AML-193 (cell line): ENCODE results near the gene MFAP3.
"Not testable (repeated sequence)": the region's sequence is repeated elsewhere in the genome, so short reads cannot be mapped to it uniquely, and the experiment has no call there.

Experiments used
- DNase-seq, 2 experiments: peaks; one replicate each; lab custom pipeline; 2025; lab: John Stamatoyannopoulos, UW

The MFAP3 gene

DNA sequence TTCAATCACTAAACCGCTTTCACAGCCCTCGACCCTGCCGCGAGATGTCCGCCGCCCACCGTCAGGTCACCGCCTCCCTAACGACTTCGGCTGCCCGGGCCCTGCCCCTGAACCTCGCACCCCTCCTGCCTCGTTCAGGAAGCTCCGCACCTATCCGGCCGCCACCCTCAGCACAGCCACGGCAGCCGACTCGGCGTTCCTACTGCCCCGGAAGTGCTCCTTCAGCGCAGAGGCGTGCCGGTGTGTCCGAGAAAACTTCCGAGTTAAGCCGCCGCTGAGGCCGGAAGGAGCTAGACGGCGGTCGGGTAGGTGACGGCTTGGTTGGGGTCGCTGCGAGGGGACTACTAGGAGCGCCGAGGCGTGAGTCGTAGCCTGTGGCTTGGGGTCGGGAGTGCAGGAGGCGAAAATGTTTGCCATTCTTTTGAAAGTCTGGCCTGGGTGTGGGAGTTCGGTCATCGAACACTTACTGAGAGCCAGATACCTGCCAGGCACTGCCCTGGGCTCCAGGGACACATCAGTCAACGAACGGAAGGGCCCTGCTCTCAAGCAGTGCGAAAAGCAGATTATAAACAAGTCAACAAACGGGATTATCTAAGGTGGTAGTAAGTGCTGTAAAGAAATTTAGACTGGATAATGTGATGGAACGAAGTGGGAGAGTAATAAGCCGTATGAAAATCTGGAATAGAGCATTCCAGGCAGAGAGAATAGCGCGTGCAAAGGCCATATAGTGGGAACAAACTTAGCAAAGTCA, at the start of gene MFAP3, which contains the start of gene FAM114A2:
Gene MFAP3, plus strand, starts transcription at position 261 of the 751 bp plus-strand sequence. CDS start 10,756 bp downstream, outside the sequence.
Gene FAM114A2, minus strand, starts transcription at position 204 of the 751 bp plus-strand sequence. CDS start 3,957 bp downstream, outside the sequence.
- peak; percentile 82 to 85 for DNase-seq

DNA sequence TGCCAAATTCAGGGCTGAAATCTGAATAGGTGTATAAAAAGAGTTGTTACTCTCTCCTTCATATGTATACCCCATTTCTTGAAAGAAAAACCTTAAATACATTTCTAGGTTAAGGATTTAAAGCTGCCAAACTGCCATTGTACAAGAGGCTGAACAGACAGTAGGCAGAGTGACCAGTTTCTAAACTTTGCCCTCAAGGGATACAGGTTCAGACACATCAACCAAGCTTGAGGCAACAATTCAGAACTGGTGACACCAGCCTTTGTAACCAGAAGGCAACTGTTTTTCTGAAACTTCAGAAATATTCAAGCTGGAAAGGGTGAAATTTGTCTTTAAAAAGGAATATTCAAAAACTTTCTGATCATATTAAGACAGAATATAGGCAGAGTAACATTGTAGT, 47.6 kb upstream of the MFAP3 start:
- DNase-seq, result no peak

DNA sequence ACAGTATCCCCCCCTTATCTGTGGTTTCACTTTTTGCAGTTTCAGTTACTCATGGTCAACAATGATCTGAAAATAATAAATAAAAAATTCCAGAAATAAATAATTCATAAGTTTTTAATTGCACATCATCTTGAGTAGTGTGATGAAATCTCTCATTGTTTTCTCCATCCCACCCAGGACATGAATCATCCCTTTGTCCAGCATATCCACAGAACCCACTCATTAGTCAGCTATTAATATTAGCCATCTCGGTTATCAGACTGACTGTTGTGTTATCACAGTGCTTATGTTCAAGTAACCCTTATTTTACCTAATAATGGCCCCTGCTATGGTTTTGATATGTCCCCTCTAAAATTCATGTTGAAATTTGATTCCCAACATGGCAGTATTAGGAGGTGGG, 40.8 kb upstream of the MFAP3 start:
- no peak for DNase-seq

DNA sequence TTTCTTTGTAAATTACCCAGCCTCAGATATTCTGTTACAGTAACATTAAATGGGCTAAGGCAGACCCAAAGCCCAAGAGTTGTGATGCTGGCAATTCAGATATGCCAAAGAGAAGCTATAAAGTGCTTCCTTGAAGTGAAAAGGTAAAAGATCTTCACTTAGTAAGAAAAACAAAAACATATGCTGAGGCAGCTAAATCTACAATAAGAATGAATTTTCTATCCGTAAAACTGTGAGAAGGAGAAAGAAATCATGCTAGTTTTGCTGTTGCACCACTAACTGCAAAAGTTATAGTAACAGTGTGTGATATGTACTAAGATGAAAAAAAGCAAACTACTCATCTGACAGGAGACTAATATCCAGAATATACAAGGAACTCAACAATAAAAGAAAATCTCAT, 40.0 kb upstream of the MFAP3 start:
- no peak for DNase-seq

DNA sequence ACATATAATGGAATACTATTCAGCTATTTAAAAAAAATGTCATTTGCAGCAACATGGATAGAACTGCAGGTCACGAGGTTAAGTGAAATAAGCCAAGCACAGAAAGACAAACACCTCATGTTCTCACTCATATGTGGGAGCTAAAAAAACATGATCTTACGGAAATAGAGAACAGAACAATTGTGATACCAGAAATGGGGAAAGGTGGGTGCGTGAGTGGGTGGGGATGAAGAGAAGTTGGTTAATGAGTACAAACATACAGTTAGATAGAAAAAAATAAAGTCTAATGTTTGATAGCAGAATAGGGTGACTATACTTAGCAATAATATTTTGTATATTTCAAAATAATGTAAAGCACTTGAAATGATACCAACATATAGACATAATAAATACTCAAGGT, 38.8 kb upstream of the MFAP3 start:
- no peak for DNase-seq

- no peak for DNase-seq
Observed at GRCh38 chr5:154000703-154001102, 38.1 kb upstream of the MFAP3 start.

GRCh38 chr5:154002093-154002492, 36.7 kb upstream of the MFAP3 start:
- DNase-seq, result no peak

DNA sequence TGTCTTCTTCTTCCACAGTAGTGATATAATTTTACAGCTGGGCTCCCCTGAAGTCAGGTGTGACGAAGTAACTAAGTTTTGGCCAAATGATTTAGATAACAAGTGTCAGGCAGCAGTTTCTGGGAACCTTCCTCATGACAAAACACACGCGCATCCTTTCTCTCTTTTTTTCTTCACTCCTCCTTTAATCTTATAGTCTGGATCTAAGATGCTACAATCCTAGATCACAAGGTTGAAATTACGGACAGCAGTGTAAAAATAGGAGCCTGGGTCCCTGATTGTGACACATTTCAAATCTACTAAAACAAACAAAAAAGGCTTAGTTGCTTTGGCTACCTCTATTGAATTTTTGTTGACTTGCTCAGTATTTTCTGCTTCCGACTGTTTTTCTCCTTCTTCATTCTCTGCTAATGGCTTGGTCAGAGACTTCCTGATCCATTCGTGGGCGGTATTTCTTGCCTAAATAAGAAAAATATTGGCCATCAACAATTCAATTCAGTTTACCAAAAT, 36.2 kb upstream of the MFAP3 start:
- DNase-seq, result no peak

GRCh38 chr5:154005648-154006047, 33.1 kb upstream of the MFAP3 start:
- DNase-seq, result no peak

DNA sequence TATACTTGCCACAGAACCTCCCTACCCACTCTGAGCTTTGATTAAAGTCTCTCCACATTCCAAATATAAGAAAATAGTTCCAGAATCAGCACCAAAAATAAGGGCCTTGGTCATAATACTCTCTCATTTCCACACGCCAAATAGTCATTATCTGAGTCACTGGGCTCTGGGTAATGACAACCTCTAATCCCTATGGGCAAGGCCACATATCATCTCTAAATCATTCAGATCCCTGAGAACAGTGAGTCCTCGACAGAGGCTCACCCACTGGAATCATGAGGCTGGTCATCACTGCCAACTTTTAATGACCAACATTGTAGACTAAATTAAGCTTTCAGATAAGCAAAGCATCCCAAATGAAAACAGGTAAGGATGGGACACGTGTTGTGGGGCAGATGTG, 28.1 kb upstream of the MFAP3 start:
- DNase-seq, result no peak

GRCh38 chr5:154015071-154015693, 23.6 kb upstream of the MFAP3 start:
- DNase-seq, result no peak

GRCh38 chr5:154018919-154019318, 19.8 kb upstream of the MFAP3 start:
- not testable (repeated sequence) for DNase-seq

GRCh38 chr5:154025951-154026350, 12.8 kb upstream of the MFAP3 start:
- DNase-seq, result no peak

DNA sequence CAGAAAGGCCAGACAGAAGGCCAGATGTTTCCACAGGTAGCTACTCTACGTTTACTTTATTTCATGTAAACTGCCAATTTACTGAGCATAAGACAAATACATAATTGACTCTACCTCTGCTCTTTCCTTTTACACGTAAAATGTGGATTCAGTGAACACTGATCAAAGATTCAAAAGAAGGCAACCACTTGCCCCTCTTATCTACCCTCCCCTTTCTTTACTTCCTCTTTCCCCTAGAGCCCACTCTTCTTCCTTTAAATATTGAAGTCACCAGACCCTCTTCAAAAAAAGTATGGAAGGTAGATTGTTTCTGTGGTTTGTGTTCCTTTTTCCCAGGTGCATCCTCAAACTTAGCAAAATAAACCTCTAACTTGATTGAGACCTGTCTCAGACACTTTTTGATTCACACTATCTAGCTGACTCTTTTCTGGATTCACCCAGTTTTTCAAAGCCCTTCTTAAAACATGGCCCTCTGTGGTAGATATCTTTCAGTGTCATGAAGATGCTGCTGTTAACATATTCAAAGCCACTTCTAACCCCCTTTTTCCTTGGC, 6.8 kb upstream of the MFAP3 start:
- no peak for DNase-seq

GRCh38 chr5:154034944-154035343, 3.8 kb upstream of the MFAP3 start:
- no peak for DNase-seq

DNA sequence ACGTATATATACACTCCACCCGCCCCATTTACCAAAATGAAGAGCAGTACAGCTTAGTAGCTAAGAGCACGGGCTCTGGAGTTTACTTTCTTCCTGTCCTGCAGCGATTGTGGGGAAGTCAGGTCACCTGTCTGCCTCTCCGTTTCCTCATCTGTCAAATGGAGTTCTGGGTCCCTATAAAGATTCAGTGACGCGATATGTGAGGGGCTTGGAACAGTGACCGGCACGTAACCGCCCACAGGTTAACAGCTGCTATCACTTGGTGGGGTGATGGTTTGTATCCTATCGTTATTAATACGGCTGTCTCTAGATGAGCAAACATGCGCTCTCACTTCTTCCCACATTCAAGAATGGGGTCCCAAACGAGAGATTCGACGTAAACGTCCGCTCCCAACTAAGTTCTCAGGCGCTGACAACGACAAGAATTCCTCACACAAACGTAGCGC, 483 bp upstream of the MFAP3 start:
- DNase-seq, result peak; percentile 23 to 43

DNA sequence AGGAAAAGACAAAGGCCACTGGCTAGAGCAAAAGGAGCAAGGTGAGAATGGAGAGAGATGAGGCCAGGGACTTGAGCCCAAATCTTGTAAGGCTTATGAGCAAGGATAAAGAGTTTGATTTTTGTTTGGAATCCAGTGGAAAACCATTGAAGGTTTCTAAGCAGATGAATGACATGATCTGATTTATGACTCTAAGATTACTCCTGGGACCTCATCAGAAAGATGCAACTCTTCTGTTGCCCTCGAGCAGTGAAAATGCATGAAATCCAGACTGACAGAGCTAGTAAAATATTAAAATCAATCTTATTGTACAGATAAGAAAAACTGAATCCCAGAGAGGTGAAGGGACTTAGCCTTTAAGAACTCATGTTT, 677 bp downstream of the MFAP3 start:
- no peak for DNase-seq

- peak; percentile 44 to 49 for DNase-seq
Observed at GRCh38 chr5:154042766-154043165, 4.0 kb downstream of the MFAP3 start.

DNA sequence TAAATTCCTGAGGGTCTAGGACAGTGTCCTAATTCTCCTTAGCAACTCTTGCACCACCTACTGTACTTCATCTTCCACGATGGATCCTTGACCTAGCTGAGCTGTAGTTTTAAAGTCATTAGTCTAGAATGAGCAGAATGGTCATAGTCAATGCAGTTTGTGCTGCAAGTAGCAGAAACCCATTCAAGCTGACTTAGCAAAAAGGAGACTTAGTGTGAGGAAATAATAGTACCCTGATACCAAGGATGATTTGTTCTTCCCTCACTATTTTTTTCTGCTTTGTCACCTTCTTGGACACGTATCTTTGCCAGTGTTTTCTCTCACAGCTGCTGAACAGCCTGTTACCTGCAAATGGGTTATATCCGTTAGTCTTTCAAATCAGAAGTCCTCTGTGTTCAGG, 5.3 kb downstream of the MFAP3 start:
- DNase-seq, result no peak

DNA sequence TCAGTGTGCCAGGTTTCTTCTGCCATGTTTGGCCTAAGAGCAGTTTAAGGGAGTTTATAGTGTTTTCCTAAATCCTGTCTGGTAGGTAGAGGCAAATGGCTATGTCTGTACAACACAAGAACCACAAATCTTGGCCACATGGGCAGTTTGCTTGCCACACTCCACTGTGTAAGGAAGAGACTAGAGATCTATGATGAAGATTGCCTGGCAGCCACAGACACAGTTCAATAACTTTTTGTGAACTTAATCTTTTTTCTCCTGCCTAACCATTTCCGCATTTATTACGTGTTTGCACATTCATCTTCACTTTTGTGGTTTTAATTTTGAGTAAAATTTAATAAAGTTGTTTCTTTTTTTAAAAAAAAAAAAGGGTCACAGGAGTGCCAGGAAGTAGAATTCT, 5.8 kb downstream of the MFAP3 start:
- DNase-seq, result peak in 1 of 2 experiments; percentile 7

DNA sequence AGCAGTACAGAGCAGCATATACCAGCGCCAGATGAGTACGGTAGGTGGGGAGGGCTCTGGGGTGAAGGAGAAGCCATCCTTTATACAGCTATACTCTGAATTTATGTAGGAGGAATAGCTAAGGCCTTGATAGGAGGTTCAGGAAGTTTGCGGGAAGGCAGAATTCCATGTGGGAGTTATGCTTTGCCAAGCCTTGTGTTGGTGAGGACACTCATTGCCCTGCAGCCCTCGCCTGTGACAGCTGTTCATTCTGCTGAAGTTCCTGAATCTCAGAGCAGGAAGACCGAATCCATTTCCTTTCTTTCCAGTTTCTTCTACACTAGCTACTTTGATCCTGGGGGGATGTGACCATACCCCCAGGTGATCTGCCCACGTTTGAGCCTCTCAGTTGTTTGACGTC, 7.7 kb downstream of the MFAP3 start:
- DNase-seq, result no peak

DNA sequence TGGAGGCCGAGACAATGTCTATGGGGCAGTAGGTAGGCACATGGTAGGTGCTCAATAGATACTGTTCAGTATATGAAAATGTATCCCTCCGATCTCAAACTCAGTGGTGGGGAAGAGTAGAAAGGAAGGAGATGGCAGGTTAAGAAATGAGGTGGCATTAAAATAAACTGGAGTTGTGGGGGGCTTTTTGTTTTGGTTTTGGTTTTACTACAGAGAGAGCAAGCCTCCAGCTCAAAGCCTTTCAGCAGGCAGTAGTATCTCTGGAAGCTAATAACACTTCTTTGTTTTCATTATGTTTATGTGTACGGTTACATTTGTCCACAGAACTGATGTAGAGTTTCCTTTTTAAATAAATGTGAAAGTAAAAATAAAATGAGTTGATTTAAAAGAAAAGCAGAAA, 8.6 kb downstream of the MFAP3 start:
- no peak for DNase-seq

DNA sequence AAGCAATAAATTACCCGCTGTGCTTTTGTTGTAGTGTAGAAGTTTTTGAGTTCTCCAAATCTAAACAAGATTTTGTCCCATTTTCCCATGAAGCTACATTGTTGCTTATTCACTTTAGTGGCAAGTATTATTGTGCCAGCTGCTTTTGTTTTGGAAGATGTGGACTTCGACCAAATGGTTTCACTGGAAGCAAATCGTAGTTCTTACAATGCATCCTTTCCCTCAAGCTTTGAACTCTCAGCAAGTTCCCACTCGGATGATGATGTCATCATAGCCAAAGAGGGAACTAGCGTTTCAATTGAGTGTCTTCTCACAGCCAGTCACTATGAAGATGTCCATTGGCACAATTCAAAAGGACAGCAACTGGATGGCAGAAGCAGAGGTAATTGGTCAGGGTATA, 10.9 kb downstream of the MFAP3 start:
- DNase-seq, result no peak
